Right atrium auricular region (tissue), 2 donors: ENCODE data around the gene C2CD4D. TPM values are rescaled to one million over a fixed set of nuclear protein-coding genes. Genes with fewer than 3 reads are reported as not detected.
A peak's percentile ranks its signal among the peaks of the same experiment; 100 is the strongest.
"Not testable (repeated sequence)": the region's sequence is repeated elsewhere in the genome, so short reads cannot be mapped to it uniquely, and the experiment has no call there.

Source experiments
- DNase-seq: peaks from one replicate; pipeline ENCODE4 v3.0.0-alpha.2; 2019; ENCODE audit warnings: low spot score
- H3K27ac ChIP-seq, 2 donors: fragments of 200-600 bp; sonication (generic); 1 replicate in 1 of 2; 2 replicates in 1 of 2; pipeline ENCODE4 v1.5.1; 2016 to 2019
- H3K27me3 ChIP-seq, 2 donors: fragments of 200-600 bp; sonication (generic); one replicate each; pipeline versions ENCODE4 v1.5.1 to v1.6.0; 2017 to 2019
- H3K36me3 ChIP-seq: fragments of 200-600 bp; sonication (generic); one replicate; pipeline ENCODE4 v1.5.1; 2016
- H3K4me1 ChIP-seq, 2 donors: fragments of 200-600 bp; sonication (generic); one replicate each; pipeline versions ENCODE4 v1.5.1 to v1.6.0; 2017 to 2019
- H3K4me3 ChIP-seq, 2 donors: fragments of 200-600 bp; sonication (generic); 1 replicate in 1 of 2; 2 replicates in 1 of 2; pipeline ENCODE4 v1.5.1; 2017 to 2019; ENCODE audit warnings: mild to moderate bottlenecking in 1 of 2, moderate library complexity in 1 of 2
- H3K9me3 ChIP-seq, 2 donors: fragments of 200-600 bp; sonication (generic); one replicate each; pipeline ENCODE4 v1.5.1; 2019
- total RNA-seq, 2 donors: library from RNA; depleted of rRNA; stranded (reverse); fragments of >200 nt; gene quantifications; one replicate each; pipeline ENCODE4 v1.1.0, GENCODE V29; 2016
- TF ChIP-seq, protein P1 (sequence below), 2 donors: fragments of 200-600 bp; sonication (generic); IDR thresholded peaks; one replicate each; pipeline ENCODE4 v1.5.1; 2019; ENCODE audit warnings: antibody characterized with exemption in 2 of 2

The C2CD4D gene
- not detected for total RNA-seq

DNA sequence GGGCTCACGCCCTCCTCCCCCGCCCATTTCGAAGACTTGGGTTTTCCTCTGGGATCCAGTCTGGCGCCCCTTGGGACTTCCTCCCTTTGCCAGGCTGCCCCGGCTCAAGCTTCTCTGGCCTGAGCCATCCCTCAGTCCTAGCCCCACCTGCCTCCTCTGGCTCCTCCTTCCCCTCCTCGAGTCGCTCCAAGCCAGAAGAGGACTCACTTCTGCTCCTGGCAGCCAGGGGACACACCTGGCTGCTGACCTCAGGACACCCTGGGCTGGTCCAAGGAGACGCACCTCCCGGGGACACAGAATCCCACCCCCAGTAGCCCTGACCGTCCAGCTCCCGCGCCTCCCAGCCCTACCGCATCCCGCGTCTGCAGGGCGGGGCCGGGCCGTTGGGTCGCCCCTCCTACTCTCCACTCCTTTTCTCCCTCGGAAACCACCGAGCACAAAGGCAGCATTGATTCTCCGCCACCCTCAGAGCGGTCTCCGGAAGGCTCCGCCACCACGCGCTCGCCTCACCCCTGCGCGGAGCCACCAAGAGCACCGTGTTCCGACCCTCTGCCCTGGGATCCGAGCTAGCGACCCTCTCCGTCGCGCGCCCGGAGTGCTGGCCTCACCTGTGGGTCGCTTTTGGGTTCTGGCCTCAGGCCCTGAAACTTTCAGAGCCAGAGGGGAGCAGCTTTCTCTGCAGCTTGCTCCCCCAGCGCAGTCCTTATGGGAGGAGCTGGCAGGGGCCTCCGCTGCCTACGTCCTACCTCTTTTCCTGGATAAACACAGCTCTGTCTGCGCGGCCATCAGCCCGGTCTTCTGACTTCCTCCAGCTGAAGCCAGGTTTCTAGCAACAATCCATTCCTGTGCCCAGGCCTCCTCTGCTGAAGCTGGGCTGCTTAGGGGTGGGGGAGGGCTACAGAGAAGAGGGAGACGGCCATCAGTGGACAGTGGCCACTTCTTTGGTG lies at the start of gene C2CD4D:
TSS of gene C2CD4D (minus strand) at position 364 of the 947 bp plus-strand sequence. CDS start 831 bp downstream, outside the sequence.
- Histone ChIP-seq H3K4me3 (peak within 1 kb of the TSS; percentile 39 to 49), H3K27ac (peak within 1 kb of the TSS; percentile 32 to 56), H3K36me3 (no peaks in the 10 kb centered on the region), H3K27me3 (peaks cover 6 to 13% of the 10 kb centered on the region in 2 donors), H3K9me3 (no peaks in the 10 kb centered on the region), H3K4me1 (peaks cover 0 to 28% of the 10 kb centered on the region in 2 donors)
- TF ChIP-seq, protein P1, sequence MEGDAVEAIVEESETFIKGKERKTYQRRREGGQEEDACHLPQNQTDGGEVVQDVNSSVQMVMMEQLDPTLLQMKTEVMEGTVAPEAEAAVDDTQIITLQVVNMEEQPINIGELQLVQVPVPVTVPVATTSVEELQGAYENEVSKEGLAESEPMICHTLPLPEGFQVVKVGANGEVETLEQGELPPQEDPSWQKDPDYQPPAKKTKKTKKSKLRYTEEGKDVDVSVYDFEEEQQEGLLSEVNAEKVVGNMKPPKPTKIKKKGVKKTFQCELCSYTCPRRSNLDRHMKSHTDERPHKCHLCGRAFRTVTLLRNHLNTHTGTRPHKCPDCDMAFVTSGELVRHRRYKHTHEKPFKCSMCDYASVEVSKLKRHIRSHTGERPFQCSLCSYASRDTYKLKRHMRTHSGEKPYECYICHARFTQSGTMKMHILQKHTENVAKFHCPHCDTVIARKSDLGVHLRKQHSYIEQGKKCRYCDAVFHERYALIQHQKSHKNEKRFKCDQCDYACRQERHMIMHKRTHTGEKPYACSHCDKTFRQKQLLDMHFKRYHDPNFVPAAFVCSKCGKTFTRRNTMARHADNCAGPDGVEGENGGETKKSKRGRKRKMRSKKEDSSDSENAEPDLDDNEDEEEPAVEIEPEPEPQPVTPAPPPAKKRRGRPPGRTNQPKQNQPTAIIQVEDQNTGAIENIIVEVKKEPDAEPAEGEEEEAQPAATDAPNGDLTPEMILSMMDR (IDR thresholded peaks at IDR 0.05) = no peak
- no peak for DNase-seq

DNA sequence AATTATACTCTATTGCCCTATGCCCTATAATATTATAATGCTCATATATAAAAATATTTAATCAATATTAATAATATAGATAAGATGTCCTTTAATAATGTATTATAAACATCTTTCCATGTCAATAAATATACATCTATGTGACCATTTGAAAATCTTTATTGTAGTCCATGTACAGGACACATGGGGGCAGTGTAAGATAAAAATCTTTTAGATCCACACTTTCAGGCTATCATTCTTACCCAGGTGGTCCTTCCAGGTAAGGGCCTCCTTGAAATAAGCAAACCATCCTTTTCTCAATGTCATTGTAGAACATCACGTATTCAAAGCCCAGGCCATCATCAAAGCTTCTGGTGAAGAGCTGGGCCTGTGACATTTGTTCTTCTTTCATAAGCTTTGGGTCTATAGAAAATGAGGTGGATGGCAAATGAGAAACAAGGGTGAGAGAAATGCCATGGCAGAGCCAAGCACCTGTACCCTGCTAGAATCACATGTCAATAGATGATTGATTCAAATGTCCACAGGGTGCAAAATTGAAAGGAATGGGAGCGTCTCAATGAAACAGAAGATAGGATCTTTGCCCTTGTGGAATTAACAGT lies 49.5 kb upstream of the C2CD4D start:
- H3K4me3 ChIP-seq = no peak overlapping the region
- H3K36me3 ChIP-seq = peaks cover 32% of the 10 kb centered on the region
- no peak overlapping the region for H3K27ac ChIP-seq
- DNase-seq = no peak
- no peaks in the 10 kb centered on the region for H3K9me3 ChIP-seq
- TF ChIP-seq, protein P1 (IDR thresholded peaks at IDR 0.05) = peak in 1 of 2 donors; percentile 37
- H3K27me3 ChIP-seq = no peaks in the 10 kb centered on the region
- H3K4me1 ChIP-seq = no peaks in the 10 kb centered on the region

GRCh38 chr1:151887028-151887427 lies 47.4 kb upstream of the C2CD4D start:
- Histone ChIP-seq H3K4me3 (no peak overlapping the region), H3K4me1 (no peaks in the 10 kb centered on the region), H3K27me3 (no peaks in the 10 kb centered on the region), H3K9me3 (no peaks in the 10 kb centered on the region), H3K27ac (no peak overlapping the region), H3K36me3 (peaks cover 26% of the 10 kb centered on the region)
- DNase-seq = no peak
- TF ChIP-seq, protein P1 (IDR thresholded peaks at IDR 0.05) = no peak

DNA sequence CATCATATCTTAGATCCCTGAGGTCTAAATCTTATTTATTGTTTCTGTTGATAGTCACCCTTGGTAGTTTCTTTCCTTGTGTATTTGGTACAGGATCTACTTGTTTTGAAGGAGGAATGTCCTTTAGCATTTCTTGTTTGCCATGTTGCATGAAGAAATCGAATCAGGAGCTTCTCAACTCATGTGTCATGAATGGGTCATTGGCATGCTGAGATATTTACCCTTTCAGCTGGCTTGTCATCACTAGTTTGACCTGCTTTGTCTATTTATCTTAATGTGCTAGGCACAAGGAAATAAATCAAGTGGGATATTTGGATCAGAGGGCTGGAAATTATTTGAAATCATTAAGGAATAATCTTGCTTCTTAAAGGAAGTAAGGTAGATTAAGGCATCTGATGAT lies 45.9 kb upstream of the C2CD4D start:
- H3K27me3 ChIP-seq = no peaks in the 10 kb centered on the region
- H3K27ac ChIP-seq = no peak overlapping the region
- DNase-seq = no peak
- H3K4me3 ChIP-seq = no peak overlapping the region
- no peaks in the 10 kb centered on the region for H3K4me1 ChIP-seq
- H3K9me3 ChIP-seq = no peaks in the 10 kb centered on the region
- H3K36me3 ChIP-seq = peaks cover 16% of the 10 kb centered on the region
- TF ChIP-seq, protein P1 (IDR thresholded peaks at IDR 0.05) = no peak

DNA sequence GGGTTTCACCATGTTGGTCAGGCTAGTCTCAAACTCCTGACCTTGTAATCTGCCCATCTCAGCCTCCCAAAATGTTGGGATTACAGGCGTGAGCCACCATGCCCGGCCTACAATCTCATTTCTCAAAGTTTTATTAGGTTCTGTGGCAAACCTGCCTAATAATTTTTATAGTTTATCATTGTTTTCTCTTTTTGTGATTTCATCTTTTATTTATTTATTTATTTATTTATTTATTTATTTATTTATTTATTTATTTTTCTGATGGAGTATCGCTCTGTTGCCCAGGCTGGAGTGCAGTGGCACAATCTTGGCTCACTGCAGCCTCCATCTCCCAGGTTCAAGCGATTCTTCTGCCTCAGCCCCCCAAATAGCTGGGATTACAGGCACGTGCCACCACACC lies 45.3 kb upstream of the C2CD4D start:
- not testable (repeated sequence) for H3K9me3 ChIP-seq, H3K27ac ChIP-seq, H3K4me3 ChIP-seq, DNase-seq, H3K27me3 ChIP-seq, H3K4me1 ChIP-seq
- peaks cover 16% of the 10 kb centered on the region for H3K36me3 ChIP-seq

DNA sequence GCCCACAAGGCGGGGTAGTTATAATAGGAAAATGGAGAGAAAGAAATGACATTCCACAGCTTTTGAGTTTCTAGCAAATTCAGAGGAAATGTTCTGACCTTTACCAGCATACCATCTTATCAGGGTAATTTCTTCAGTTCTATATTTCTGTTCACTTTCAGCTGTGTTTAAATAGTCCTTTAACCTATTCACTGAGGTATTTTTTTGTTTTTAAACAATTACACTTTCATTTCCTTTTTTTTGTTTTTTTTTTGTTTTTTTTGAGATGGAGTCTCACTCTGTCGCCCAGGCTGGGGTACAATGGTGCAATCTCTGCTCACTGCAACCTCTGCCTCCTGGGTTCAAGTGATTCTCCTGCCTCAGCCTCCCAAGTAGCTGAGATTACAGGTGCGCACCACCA lies 44.8 kb upstream of the C2CD4D start:
- peaks cover 16% of the 10 kb centered on the region for H3K36me3 ChIP-seq
- H3K27ac ChIP-seq, DNase-seq, H3K4me1 ChIP-seq, H3K27me3 ChIP-seq, H3K9me3 ChIP-seq, H3K4me3 ChIP-seq: not testable (repeated sequence)

GRCh38 chr1:151883898-151884297 lies 44.3 kb upstream of the C2CD4D start:
- not testable (repeated sequence) for H3K27ac ChIP-seq, H3K27me3 ChIP-seq, H3K4me3 ChIP-seq, H3K4me1 ChIP-seq, H3K9me3 ChIP-seq, DNase-seq
- peaks cover 16% of the 10 kb centered on the region for H3K36me3 ChIP-seq

DNA sequence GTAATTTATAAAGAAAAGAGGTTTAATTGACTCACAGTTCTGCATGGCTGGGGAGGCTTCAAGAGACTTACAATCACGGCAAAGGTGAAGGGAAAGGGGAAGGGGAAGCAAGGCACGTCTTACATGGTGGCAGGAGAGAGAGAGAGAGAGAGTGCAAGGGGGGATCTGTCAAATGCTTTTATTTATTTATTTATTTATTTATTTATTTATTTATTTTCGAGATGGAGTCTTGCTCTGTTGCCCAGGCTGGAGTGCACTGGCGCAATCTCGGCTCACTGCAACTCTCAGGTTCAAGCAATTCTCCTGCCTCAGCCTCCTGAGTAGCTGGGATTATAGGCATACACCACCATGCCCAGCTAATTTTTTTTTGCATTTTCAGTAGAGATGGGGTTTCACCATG lies 43.3 kb upstream of the C2CD4D start:
- not testable (repeated sequence) for H3K27me3 ChIP-seq, H3K4me1 ChIP-seq, H3K9me3 ChIP-seq, H3K27ac ChIP-seq, H3K36me3 ChIP-seq, DNase-seq, H3K4me3 ChIP-seq
